DND-41 (cell line): Measurements from ENCODE around the gene VPS4B.

Experiments used
- EZH2 ChIP-seq: IDR thresholded peaks from 3 replicates; pipeline ENCODE4 v1.6.1; 2012; ENCODE audit warnings: borderline replicate concordance, low read depth, mild to moderate bottlenecking, moderate library complexity, low read length, inconsistent platforms; ENCODE audit not compliant: severe bottlenecking
- TF ChIP-seq, protein P1 (sequence below): IDR thresholded peaks from 2 replicates; pipeline ENCODE4 v1.5.1; 2012; ENCODE audit warnings: borderline replicate concordance, low read length, moderate library complexity, mild to moderate bottlenecking; ENCODE audit not compliant: poor library complexity, severe bottlenecking; ENCODE audit errors: extremely low read depth

DNA sequence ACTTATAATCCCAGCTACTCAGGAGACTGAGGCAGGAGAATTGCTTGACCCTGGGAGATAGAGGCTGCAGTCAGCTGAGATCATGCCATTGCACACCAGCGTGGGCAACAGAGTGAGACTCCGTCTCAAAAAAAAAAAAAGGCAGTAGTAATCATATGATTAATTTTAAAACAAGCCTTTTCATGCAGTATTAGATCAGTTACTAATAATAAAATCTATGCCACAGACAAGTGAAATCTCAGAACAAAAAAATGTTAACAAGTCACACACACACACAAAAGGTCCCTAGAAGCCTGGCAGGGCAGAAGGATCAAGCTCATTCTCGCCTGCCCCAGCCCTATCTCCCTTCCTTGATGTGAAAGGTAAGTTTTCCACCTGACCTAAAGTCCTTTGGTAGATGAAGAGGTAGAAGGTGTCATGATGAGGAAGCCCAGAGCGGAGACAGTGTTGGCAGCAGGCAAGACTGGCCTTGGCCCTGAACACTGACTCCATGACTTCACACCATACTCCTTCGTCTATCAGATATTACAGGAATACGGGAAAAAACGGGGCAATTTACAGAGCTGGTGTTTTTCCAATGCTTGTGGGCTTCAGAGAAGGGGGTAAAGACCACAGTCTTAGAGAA, 65.9 kb downstream of the VPS4B start:
- TF ChIP-seq EZH2: no peak
- TF ChIP-seq, protein P1, sequence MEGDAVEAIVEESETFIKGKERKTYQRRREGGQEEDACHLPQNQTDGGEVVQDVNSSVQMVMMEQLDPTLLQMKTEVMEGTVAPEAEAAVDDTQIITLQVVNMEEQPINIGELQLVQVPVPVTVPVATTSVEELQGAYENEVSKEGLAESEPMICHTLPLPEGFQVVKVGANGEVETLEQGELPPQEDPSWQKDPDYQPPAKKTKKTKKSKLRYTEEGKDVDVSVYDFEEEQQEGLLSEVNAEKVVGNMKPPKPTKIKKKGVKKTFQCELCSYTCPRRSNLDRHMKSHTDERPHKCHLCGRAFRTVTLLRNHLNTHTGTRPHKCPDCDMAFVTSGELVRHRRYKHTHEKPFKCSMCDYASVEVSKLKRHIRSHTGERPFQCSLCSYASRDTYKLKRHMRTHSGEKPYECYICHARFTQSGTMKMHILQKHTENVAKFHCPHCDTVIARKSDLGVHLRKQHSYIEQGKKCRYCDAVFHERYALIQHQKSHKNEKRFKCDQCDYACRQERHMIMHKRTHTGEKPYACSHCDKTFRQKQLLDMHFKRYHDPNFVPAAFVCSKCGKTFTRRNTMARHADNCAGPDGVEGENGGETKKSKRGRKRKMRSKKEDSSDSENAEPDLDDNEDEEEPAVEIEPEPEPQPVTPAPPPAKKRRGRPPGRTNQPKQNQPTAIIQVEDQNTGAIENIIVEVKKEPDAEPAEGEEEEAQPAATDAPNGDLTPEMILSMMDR: no peak
